A673 (cell line): ENCODE measurements around the gene PARP6. TPM values are rescaled to one million over a fixed set of nuclear protein-coding genes. Genes with fewer than 3 reads are reported as not detected.

ENCODE experiments used
- BruUV-seq: library from RNA; stranded (reverse); fragments of 400-500 nt; replicated peaks from 2 replicates; lab custom pipeline; 2021; lab: Mats Ljungman, UMichigan
- CTCF ChIA-PET: fragments of 300-600 bp; sonication (Branson Sonifier 250); formaldehyde crosslinking; loops from one replicate; lab custom pipeline; 2022; ENCODE audit warnings: antibody characterized with exemption; lab: Charles Lee
- POLR2A ChIA-PET: fragments of 300-600 bp; sonication (Branson Sonifier 250); formaldehyde crosslinking; loops from one replicate; lab custom pipeline; 2022; ENCODE audit warnings: antibody characterized with exemption; ENCODE audit not compliant: low non-redundant PET; lab: Charles Lee
- DNase-seq: peaks from one replicate; pipeline ENCODE4 v3.0.0-alpha.2; 2015; ENCODE audit warnings: low spot score
- H3K27ac ChIP-seq: fragments of 200-600 bp; sonication (generic); 2 replicates; pipeline ENCODE4 v1.5.1; 2016; ENCODE audit warnings: mixed run types, low read depth, mild to moderate bottlenecking, mixed read lengths, antibody characterized with exemption, low read length; ENCODE audit not compliant: poor library complexity, severe bottlenecking
- H3K27me3 ChIP-seq: fragments of 200-600 bp; sonication (generic); replicated peaks from 2 replicates; pipeline ENCODE4 v1.6.1; 2017; ENCODE audit warnings: mixed run types, low read depth, mild to moderate bottlenecking, mixed read lengths, antibody characterized with exemption, low read length; ENCODE audit not compliant: insufficient read depth, poor library complexity
- H3K36me3 ChIP-seq: fragments of 200-600 bp; sonication (generic); 2 replicates; pipeline ENCODE4 v1.6.1; 2016; ENCODE audit warnings: mixed run types, mild to moderate bottlenecking, mixed read lengths, antibody characterized with exemption, low read length; ENCODE audit not compliant: insufficient read depth, poor library complexity, severe bottlenecking
- H3K4me1 ChIP-seq: fragments of 200-600 bp; sonication (generic); 2 replicates; pipeline ENCODE4 v1.6.1; 2017; ENCODE audit warnings: mixed run types, mild to moderate bottlenecking, mixed read lengths, antibody characterized with exemption, low read length; ENCODE audit not compliant: insufficient read depth, poor library complexity, severe bottlenecking
- H3K4me3 ChIP-seq: fragments of 200-600 bp; sonication (generic); 2 replicates; pipeline ENCODE4 v1.5.1; 2016; ENCODE audit warnings: low read depth, mixed run types, mild to moderate bottlenecking, mixed read lengths, low read length; ENCODE audit not compliant: poor library complexity, severe bottlenecking
- H3K9me3 ChIP-seq: fragments of 200-600 bp; sonication (generic); 2 replicates; pipeline ENCODE4 v1.6.1; 2016; ENCODE audit warnings: mixed run types, low read depth, mild to moderate bottlenecking, mixed read lengths, antibody characterized with exemption, low read length; ENCODE audit not compliant: poor library complexity, severe bottlenecking
- CTCF ChIP-seq: fragments of 300-800, 200-600 bp; sonication (generic); conservative IDR thresholded peaks from 2 replicates; pipeline ENCODE4 v1.5.1; 2017; ENCODE audit warnings: low read depth, mild to moderate bottlenecking, antibody characterized with exemption, low read length, moderate library complexity, mixed read lengths
- EZH2 ChIP-seq: fragments of 200-600 bp; sonication (generic); IDR thresholded peaks from 2 replicates; pipeline ENCODE4 v1.6.1; 2017; ENCODE audit warnings: borderline replicate concordance, low read depth, mild to moderate bottlenecking, mixed read lengths, antibody characterized with exemption, low read length; ENCODE audit not compliant: poor library complexity, severe bottlenecking
- intact Hi-C: fragments of 100-400 bp; cut with micrococcal nuclease; formaldehyde crosslinking; loops from one replicate; pipeline ENCODE4 v1.10.0; 2022; ENCODE audit not compliant: unreplicated experiment
- total RNA-seq: library from RNA; stranded (reverse); gene quantifications from 2 replicates; pipeline ENCODE4 v1.2.3, GENCODE V29; 2021

The PARP6 gene
- total RNA-seq, 1 experiment from 2014 or later, result 71.4 TPM

DNA sequence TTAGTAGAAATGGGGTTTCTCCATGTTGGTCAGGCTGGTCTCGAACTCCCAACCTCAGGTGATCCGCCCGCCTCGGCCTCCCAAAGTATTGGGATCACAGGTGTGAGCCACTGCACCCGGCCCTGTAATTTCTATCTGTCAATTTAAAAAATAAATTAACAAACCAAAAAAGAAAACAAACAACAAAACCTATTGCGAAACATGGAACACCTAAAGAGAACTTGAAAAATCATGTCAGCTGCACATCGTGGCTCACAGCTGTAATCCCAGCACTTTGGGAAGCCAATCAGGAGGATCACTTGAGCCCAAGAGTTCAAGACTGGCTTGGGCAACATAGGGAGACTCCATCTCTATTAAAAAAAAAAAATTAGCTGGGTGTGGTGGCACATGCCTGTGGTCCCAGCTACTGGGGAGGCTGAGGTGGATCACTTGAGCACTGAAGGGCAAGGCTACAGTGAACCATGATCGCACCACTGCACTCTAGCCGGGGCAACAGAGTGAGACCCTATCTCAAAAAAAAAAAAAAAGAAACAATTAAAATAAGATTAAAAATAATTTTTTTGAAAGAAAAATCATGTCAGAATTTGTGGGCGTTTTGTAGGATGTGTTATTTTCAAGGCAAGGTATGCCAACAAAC, 19.6 kb downstream of the PARP6 start:
- no peak overlapping the region for H3K4me3 ChIP-seq
- ChIA-PET CTCF (no interaction called here), POLR2A (no interaction called here)
- H3K9me3 ChIP-seq, result no peaks in the 10 kb centered on the region
- TF ChIP-seq EZH2 (no peak), CTCF (no peak)
- H3K4me1 ChIP-seq, result no peaks in the 10 kb centered on the region
- no peak overlapping the region for H3K27ac ChIP-seq
- H3K36me3 ChIP-seq, result peaks cover 95% of the 10 kb centered on the region
- no peak for DNase-seq
- no TSS peak for BruUV-seq
- no peaks in the 10 kb centered on the region for H3K27me3 ChIP-seq
- intact Hi-C loops, result no loop called here

GRCh38 chr15:72249142-72249810, 23.1 kb downstream of the PARP6 start:
- Histone ChIP-seq H3K36me3 (peaks cover 71% of the 10 kb centered on the region), H3K27me3 (no peaks in the 10 kb centered on the region), H3K9me3 (no peaks in the 10 kb centered on the region), H3K4me3 (no peak overlapping the region), H3K4me1 (no peaks in the 10 kb centered on the region), H3K27ac (no peak overlapping the region)
- intact Hi-C loops, result no loop called here
- DNase-seq, result no peak
- TF ChIP-seq CTCF, result no peak
- TF ChIP-seq EZH2, result no peak
- BruUV-seq, result no TSS peak
- ChIA-PET CTCF (no interaction called here), POLR2A (no interaction called here)

DNA sequence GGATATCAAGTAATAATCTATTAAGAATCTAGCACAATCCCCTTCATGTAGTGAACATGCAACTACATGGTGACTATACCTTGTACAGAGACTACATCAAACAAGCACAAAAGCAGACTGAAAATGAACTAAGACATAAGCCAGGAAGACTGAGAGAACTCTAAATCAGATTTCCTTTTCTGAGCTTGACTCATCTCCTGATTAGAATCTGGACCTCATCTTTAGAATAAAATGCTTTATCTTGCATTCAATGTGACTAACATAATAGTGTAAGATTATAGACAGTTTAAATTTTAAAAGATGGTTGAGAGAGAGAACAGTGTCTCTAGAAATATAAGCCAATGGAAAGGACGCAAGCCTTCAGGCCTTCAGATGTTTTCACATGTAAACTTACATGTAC, 23.8 kb downstream of the PARP6 start:
- no peak for TF ChIP-seq EZH2
- TF ChIP-seq CTCF, result no peak
- H3K36me3 ChIP-seq, result peaks cover 65% of the 10 kb centered on the region
- ChIA-PET POLR2A (no interaction called here), CTCF (no interaction called here)
- no peak overlapping the region for H3K4me3 ChIP-seq
- no peak overlapping the region for H3K27ac ChIP-seq
- intact Hi-C loops, result no loop called here
- H3K9me3 ChIP-seq, result no peaks in the 10 kb centered on the region
- no peaks in the 10 kb centered on the region for H3K27me3 ChIP-seq
- H3K4me1 ChIP-seq, result no peaks in the 10 kb centered on the region
- no TSS peak for BruUV-seq
- no peak for DNase-seq
